C1 segment of cervical spinal cord (tissue), 14 donors: ENCODE results near the gene OVOL3.
A peak's percentile ranks its signal among the peaks of the same experiment; 100 is the strongest.
"Not testable (repeated sequence)": the region's sequence is repeated elsewhere in the genome, so short reads cannot be mapped to it uniquely, and the experiment has no call there.

Source experiments
- DNase-seq, 14 donors: peaks; one replicate each; lab custom pipeline; 2025; lab: John Stamatoyannopoulos, UW

Gene OVOL3

GRCh38 chr19:36110487-36111199, at the start of gene OVOL3:
OVOL3 (plus strand) TSS chr19:36111143; CDS start chr19:36111203, 60 bp downstream.
- DNase-seq = no peak

GRCh38 chr19:36061367-36061766, 49.6 kb upstream of the OVOL3 start:
- DNase-seq = no peak

- no peak for DNase-seq
Observed at GRCh38 chr19:36064826-36065225, 46.1 kb upstream of the OVOL3 start.

GRCh38 chr19:36067681-36068080, 43.3 kb upstream of the OVOL3 start:
- DNase-seq = no peak

- DNase-seq = not testable (repeated sequence)
Observed at GRCh38 chr19:36068810-36069499, 42.0 kb upstream of the OVOL3 start.

- no peak for DNase-seq
Observed at GRCh38 chr19:36072081-36072480, 38.9 kb upstream of the OVOL3 start.

GRCh38 chr19:36073121-36073876, 37.6 kb upstream of the OVOL3 start:
- DNase-seq = no peak

- no peak for DNase-seq
Observed at GRCh38 chr19:36079389-36079945, 31.5 kb upstream of the OVOL3 start.

- peak in 8 of 14 donors; percentile 7 to 49 (median 32) for DNase-seq
Observed at GRCh38 chr19:36081385-36081784, 29.6 kb upstream of the OVOL3 start.

- DNase-seq = no peak
Observed at GRCh38 chr19:36081894-36082293, 29.0 kb upstream of the OVOL3 start.

- no peak for DNase-seq
Observed at GRCh38 chr19:36082916-36083315, 28.0 kb upstream of the OVOL3 start.

- DNase-seq = no peak
Observed at GRCh38 chr19:36084231-36085009, 26.5 kb upstream of the OVOL3 start.

GRCh38 chr19:36086326-36086725, 24.6 kb upstream of the OVOL3 start:
- DNase-seq = no peak

- DNase-seq = no peak
Observed at GRCh38 chr19:36089847-36090246, 21.1 kb upstream of the OVOL3 start.

GRCh38 chr19:36090910-36091695, 19.8 kb upstream of the OVOL3 start:
- DNase-seq = no peak

GRCh38 chr19:36092566-36092965, 18.4 kb upstream of the OVOL3 start:
- DNase-seq = peak in 1 of 14 donors; percentile 5

- DNase-seq = peak in 1 of 14 donors; percentile 47
Observed at GRCh38 chr19:36093146-36093662, 17.7 kb upstream of the OVOL3 start.

- peak in 5 of 14 donors; percentile 6 to 47 (median 13) for DNase-seq
Observed at GRCh38 chr19:36093687-36094086, 17.3 kb upstream of the OVOL3 start.

- peak in 12 of 14 donors; percentile 25 to 86 (median 73) for DNase-seq
Observed at GRCh38 chr19:36097036-36097435, 13.9 kb upstream of the OVOL3 start.

GRCh38 chr19:36099166-36099785, 11.7 kb upstream of the OVOL3 start:
- DNase-seq = peak in 1 of 14 donors; percentile 83
